Transverse colon (tissue), 1 donor: ENCODE measurements around the gene MESP2.

Source experiments
- EP300 ChIP-seq: sonication (generic); formaldehyde crosslinking; IDR thresholded peaks from one replicate; pipeline ENCODE4 v1.6.1; 2017; ENCODE audit warnings: antibody characterized with exemption, low read depth
- POLR2A ChIP-seq: fragments of 450-650 bp; IDR thresholded peaks from one replicate; pipeline ENCODE4 v1.6.1; 2016; ENCODE audit warnings: antibody characterized with exemption, mild to moderate bottlenecking, moderate library complexity

GRCh38 chr15:89794627-89795241 lies 18.6 kb downstream of the MESP2 start:
- no peak for TF ChIP-seq POLR2A
- TF ChIP-seq EP300 = no peak
